HUDEP-2 (cell line): Measurements from ENCODE around the gene GRID1.

ENCODE experiments used
- DNase-seq, 76 experiments: peaks; one replicate each; lab custom pipeline; 2025; ENCODE audit not compliant: unreplicated experiment in 76 of 76; lab: John Stamatoyannopoulos, UW

Gene GRID1

GRCh38 chr10:86355571-86356038 lies 11.0 kb downstream of the GRID1 start:
- DNase-seq: peak in 5 of 76 experiments; percentile 3 to 24 (median 16)

GRCh38 chr10:86354761-86355540 lies 11.6 kb downstream of the GRID1 start:
- DNase-seq: no peak

GRCh38 chr10:86353506-86354485 lies 12.8 kb downstream of the GRID1 start:
- DNase-seq: no peak

GRCh38 chr10:86350897-86351296 lies 15.7 kb downstream of the GRID1 start:
- no peak for DNase-seq

- no peak for DNase-seq
Measured at GRCh38 chr10:86349940-86350630, 16.5 kb downstream of the GRID1 start.

GRCh38 chr10:86349474-86349873 lies 17.1 kb downstream of the GRID1 start:
- DNase-seq: peak in 11 of 76 experiments; percentile 3 to 42 (median 11)

- DNase-seq: no peak
Measured at GRCh38 chr10:86348321-86349210, 18.0 kb downstream of the GRID1 start.

GRCh38 chr10:86347856-86348255 lies 18.7 kb downstream of the GRID1 start:
- DNase-seq: no peak

GRCh38 chr10:86346799-86347665 lies 19.6 kb downstream of the GRID1 start:
- DNase-seq: no peak

GRCh38 chr10:86345859-86346798 lies 20.5 kb downstream of the GRID1 start:
- peak in 11 of 76 experiments; percentile 2 to 55 (median 9) for DNase-seq

- no peak for DNase-seq
Measured at GRCh38 chr10:86345296-86345858, 21.2 kb downstream of the GRID1 start.

GRCh38 chr10:86344714-86345161 lies 21.9 kb downstream of the GRID1 start:
- no peak for DNase-seq

- DNase-seq: no peak
Measured at GRCh38 chr10:86344281-86344680, 22.3 kb downstream of the GRID1 start.

- no peak for DNase-seq
Measured at GRCh38 chr10:86343761-86344160, 22.8 kb downstream of the GRID1 start.

GRCh38 chr10:86342111-86342863 lies 24.3 kb downstream of the GRID1 start:
- DNase-seq: no peak

GRCh38 chr10:86341361-86341811 lies 25.2 kb downstream of the GRID1 start:
- no peak for DNase-seq

- no peak for DNase-seq
Measured at GRCh38 chr10:86340991-86341260, 25.7 kb downstream of the GRID1 start.
